Astrocyte (in vitro differentiated cells and primary cell): ENCODE data around the gene CD276.

ENCODE experiments used
- CTCF ChIP-seq: IDR thresholded peaks from 2 replicates; pipeline ENCODE4 v1.5.1; 2011; ENCODE audit warnings: low read depth, mild to moderate bottlenecking, inconsistent platforms, low read length, moderate library complexity; ENCODE audit not compliant: insufficient read depth
- EZH2 ChIP-seq: IDR thresholded peaks from 2 replicates; pipeline ENCODE4 v1.6.1; 2012; ENCODE audit warnings: mild to moderate bottlenecking, low read length, inconsistent platforms; ENCODE audit not compliant: insufficient read depth

- TF ChIP-seq CTCF (no peak), EZH2 (no peak)
Measured at GRCh38 chr15:73648014-73648295, 36.2 kb upstream of the CD276 start.
